ENCODE measurements around the gene FKBP11.

GRCh38 chr12:48889679-48890078, 35.6 kb downstream of the FKBP11 start:
- TF ChIP-seq POLR2AphosphoS5 (IDR thresholded peaks at IDR 0.05) (no peak), CTCF (IDR thresholded peaks at IDR 0.05) (no peak), POLR2A (IDR thresholded peaks at IDR 0.05) (no peak)

All from transverse colon (tissue), 4 donors.